Right atrium auricular region (tissue), 2 donors: ENCODE measurements around the gene SCO1. TPM values are rescaled to one million over a fixed set of nuclear protein-coding genes. Genes with fewer than 3 reads are reported as not detected.

Experiments
- DNase-seq: peaks from one replicate; pipeline ENCODE4 v3.0.0-alpha.2; 2019; ENCODE audit warnings: low spot score
- H3K27ac ChIP-seq, 2 donors: fragments of 200-600 bp; sonication (generic); 1 replicate in 1 of 2; 2 replicates in 1 of 2; pipeline ENCODE4 v1.5.1; 2016 to 2019
- H3K27me3 ChIP-seq, 2 donors: fragments of 200-600 bp; sonication (generic); one replicate each; pipeline versions ENCODE4 v1.5.1 to v1.6.0; 2017 to 2019
- H3K36me3 ChIP-seq: fragments of 200-600 bp; sonication (generic); one replicate; pipeline ENCODE4 v1.5.1; 2016
- H3K4me1 ChIP-seq, 2 donors: fragments of 200-600 bp; sonication (generic); one replicate each; pipeline versions ENCODE4 v1.5.1 to v1.6.0; 2017 to 2019
- H3K4me3 ChIP-seq, 2 donors: fragments of 200-600 bp; sonication (generic); 1 replicate in 1 of 2; 2 replicates in 1 of 2; pipeline ENCODE4 v1.5.1; 2017 to 2019; ENCODE audit warnings: mild to moderate bottlenecking in 1 of 2, moderate library complexity in 1 of 2
- H3K9me3 ChIP-seq, 2 donors: fragments of 200-600 bp; sonication (generic); one replicate each; pipeline ENCODE4 v1.5.1; 2019
- CTCF ChIP-seq, 2 donors: fragments of 200-600 bp; sonication (generic); IDR thresholded peaks; one replicate each; pipeline ENCODE4 v1.5.1; 2019; ENCODE audit warnings: antibody characterized with exemption in 2 of 2
- total RNA-seq, 2 donors: library from RNA; depleted of rRNA; stranded (reverse); fragments of >200 nt; gene quantifications; one replicate each; pipeline ENCODE4 v1.1.0, GENCODE V29; 2016

SCO1 gene
- total RNA-seq, 2 donors from 2014 or later: 14.6 to 21.6 TPM

GRCh38 chr17:10663231-10663630, 34.1 kb downstream of the SCO1 start:
- Histone ChIP-seq H3K4me3 (no peak overlapping the region), H3K36me3 (no peaks in the 10 kb centered on the region), H3K9me3 (no peaks in the 10 kb centered on the region), H3K27me3 (no peaks in the 10 kb centered on the region), H3K4me1 (no peaks in the 10 kb centered on the region), H3K27ac (no peak overlapping the region)
- no peak for DNase-seq
- no peak for TF ChIP-seq CTCF (IDR thresholded peaks at IDR 0.05)

- DNase-seq: no peak
- H3K9me3 ChIP-seq: no peaks in the 10 kb centered on the region
- H3K27me3 ChIP-seq: no peaks in the 10 kb centered on the region
- H3K36me3 ChIP-seq: no peaks in the 10 kb centered on the region
- no peak overlapping the region for H3K4me3 ChIP-seq
- no peak for TF ChIP-seq CTCF (IDR thresholded peaks at IDR 0.05)
- H3K27ac ChIP-seq: no peak overlapping the region
- no peaks in the 10 kb centered on the region for H3K4me1 ChIP-seq
Measured at GRCh38 chr17:10661437-10661836, 35.9 kb downstream of the SCO1 start.

- Histone ChIP-seq H3K4me1 (no peaks in the 10 kb centered on the region), H3K27me3 (no peaks in the 10 kb centered on the region), H3K36me3 (no peaks in the 10 kb centered on the region), H3K9me3 (no peaks in the 10 kb centered on the region), H3K4me3 (no peak overlapping the region), H3K27ac (no peak overlapping the region)
- TF ChIP-seq CTCF (IDR thresholded peaks at IDR 0.05): no peak
- DNase-seq: no peak
Measured at GRCh38 chr17:10657879-10658278, 39.5 kb downstream of the SCO1 start.

GRCh38 chr17:10657148-10657547, 40.2 kb downstream of the SCO1 start, which contains the start of gene MYH3:
Gene MYH3 (minus strand): TSS chr17:10657309. CDS start chr17:10655064, 2,245 bp downstream.
- no peak within 1 kb of the TSS for H3K27ac ChIP-seq
- TF ChIP-seq CTCF (IDR thresholded peaks at IDR 0.05): no peak
- no peak within 1 kb of the TSS for H3K4me3 ChIP-seq
- H3K9me3 ChIP-seq: no peaks in the 10 kb centered on the region
- no peak for DNase-seq
- no peaks in the 10 kb centered on the region for H3K4me1 ChIP-seq
- no peaks in the 10 kb centered on the region for H3K27me3 ChIP-seq
- no peaks in the 10 kb centered on the region for H3K36me3 ChIP-seq

GRCh38 chr17:10653987-10654386, 43.3 kb downstream of the SCO1 start:
- H3K27me3 ChIP-seq: no peaks in the 10 kb centered on the region
- TF ChIP-seq CTCF (IDR thresholded peaks at IDR 0.05): no peak
- no peaks in the 10 kb centered on the region for H3K4me1 ChIP-seq

GRCh38 chr17:10652984-10653659, 44.2 kb downstream of the SCO1 start:
- Histone ChIP-seq H3K9me3 (no peaks in the 10 kb centered on the region), H3K4me1 (no peaks in the 10 kb centered on the region), H3K27me3 (no peaks in the 10 kb centered on the region), H3K36me3 (no peaks in the 10 kb centered on the region), H3K27ac (no peak overlapping the region), H3K4me3 (no peak overlapping the region)
- no peak for TF ChIP-seq CTCF (IDR thresholded peaks at IDR 0.05)
- no peak for DNase-seq

More at GRCh38 chr17:10653987-10654386, 43.3 kb downstream of the SCO1 start:
- no peaks in the 10 kb centered on the region for H3K36me3 ChIP-seq
- no peak for DNase-seq
- H3K4me3 ChIP-seq: no peak overlapping the region
- no peak overlapping the region for H3K27ac ChIP-seq
- H3K9me3 ChIP-seq: no peaks in the 10 kb centered on the region
